Gastroesophageal sphincter (tissue), 4 donors: ENCODE data around the gene RELCH. TPM values are rescaled to one million over a fixed set of nuclear protein-coding genes. Genes with fewer than 3 reads are reported as not detected.

Experiments used
- ATAC-seq: fragments of 150-250 bp; one replicate; pipeline ENCODE4 v1.9.1; 2016; ENCODE audit warnings: mild to moderate bottlenecking, moderate library complexity
- H3K27ac ChIP-seq, 4 donors: fragments of 200-600 bp; sonication (generic) in 3 of 4; 1 replicate in 3 of 4; 2 replicates in 1 of 4; pipeline ENCODE4 v1.5.1; 2016 to 2019
- H3K27me3 ChIP-seq: fragments of 200-600 bp; sonication (generic); one replicate; pipeline ENCODE4 v1.5.1; 2019
- H3K36me3 ChIP-seq, 2 donors: fragments of 200-600 bp; sonication (generic); one replicate each; pipeline ENCODE4 v1.5.1; 2019; ENCODE audit warnings: control low read depth in 1 of 2
- H3K4me1 ChIP-seq, 3 donors: fragments of 200-600 bp; sonication (generic); 1 replicate in 2 of 3; 2 replicates in 1 of 3; pipeline ENCODE4 v1.5.1; 2016 to 2019; ENCODE audit warnings: control low read depth in 2 of 3
- H3K4me3 ChIP-seq, 2 donors: fragments of 200-600 bp; sonication (generic); one replicate each; pipeline ENCODE4 v1.5.1; 2019; ENCODE audit warnings: mild to moderate bottlenecking in 1 of 2, moderate library complexity in 1 of 2
- H3K9me3 ChIP-seq, 3 donors: fragments of 200-600 bp; sonication (generic); one replicate each; pipeline ENCODE4 v1.5.1; 2017 to 2019; ENCODE audit warnings: control low read depth in 2 of 3
- EP300 ChIP-seq: sonication (generic); formaldehyde crosslinking; IDR thresholded peaks from one replicate; pipeline ENCODE4 v1.6.1; 2017; ENCODE audit warnings: antibody characterized with exemption, mild to moderate bottlenecking
- POLR2A ChIP-seq, 2 donors: fragments of 450-650 bp; IDR thresholded peaks; one replicate each; pipeline ENCODE4 v1.6.1; 2017; ENCODE audit warnings: antibody characterized with exemption in 2 of 2, mild to moderate bottlenecking in 2 of 2, moderate library complexity in 1 of 2
- POLR2AphosphoS5 ChIP-seq: sonication (generic); formaldehyde crosslinking; IDR thresholded peaks from one replicate; pipeline ENCODE4 v1.6.1; 2017; ENCODE audit warnings: antibody characterized with exemption
- WGBS, 2 donors: methylation state at CpG; one replicate each; pipeline ENCODE4 v1.1.5; 2018; ENCODE audit warnings: low coverage in 1 of 2; 5-methylcytosine and 5-hydroxymethylcytosine counted together
- total RNA-seq, 4 donors: library from RNA; depleted of rRNA; stranded (reverse); fragments of >200 nt; gene quantifications; one replicate each; pipeline ENCODE4 v1.1.0, GENCODE V29; 2016
- TF ChIP-seq, protein P1 (sequence below), 4 experiments: fragments of 200-600 bp in 2 of 4; fragments of 450-650 bp in 2 of 4; sonication (generic) in 1 of 4; IDR thresholded peaks; one replicate each; pipeline ENCODE4 v1.5.1; 2017 to 2019; ENCODE audit warnings: antibody characterized with exemption in 4 of 4, mild to moderate bottlenecking in 2 of 4, moderate library complexity in 2 of 4

The RELCH gene
- total RNA-seq, 4 donors from 2014 or later, result 20.7 to 30.4 (median 27.4) TPM

GRCh38 chr18:62199629-62200028 lies 12.6 kb downstream of the RELCH start:
- H3K4me1 ChIP-seq, result peaks cover 0 to 10% (median 0%) of the 10 kb centered on the region in 3 donors
- no peaks in the 10 kb centered on the region for H3K9me3 ChIP-seq
- H3K27ac ChIP-seq, result no peak overlapping the region
- ATAC-seq, result no peak
- H3K27me3 ChIP-seq, result no peaks in the 10 kb centered on the region
- WGBS, 2 donors, result 100% methylated on average over 2 of the region's 2 CpGs
- TF ChIP-seq POLR2AphosphoS5, result no peak
- TF ChIP-seq POLR2A (IDR thresholded peaks at IDR 0.05), result no peak
- TF ChIP-seq, protein P1, sequence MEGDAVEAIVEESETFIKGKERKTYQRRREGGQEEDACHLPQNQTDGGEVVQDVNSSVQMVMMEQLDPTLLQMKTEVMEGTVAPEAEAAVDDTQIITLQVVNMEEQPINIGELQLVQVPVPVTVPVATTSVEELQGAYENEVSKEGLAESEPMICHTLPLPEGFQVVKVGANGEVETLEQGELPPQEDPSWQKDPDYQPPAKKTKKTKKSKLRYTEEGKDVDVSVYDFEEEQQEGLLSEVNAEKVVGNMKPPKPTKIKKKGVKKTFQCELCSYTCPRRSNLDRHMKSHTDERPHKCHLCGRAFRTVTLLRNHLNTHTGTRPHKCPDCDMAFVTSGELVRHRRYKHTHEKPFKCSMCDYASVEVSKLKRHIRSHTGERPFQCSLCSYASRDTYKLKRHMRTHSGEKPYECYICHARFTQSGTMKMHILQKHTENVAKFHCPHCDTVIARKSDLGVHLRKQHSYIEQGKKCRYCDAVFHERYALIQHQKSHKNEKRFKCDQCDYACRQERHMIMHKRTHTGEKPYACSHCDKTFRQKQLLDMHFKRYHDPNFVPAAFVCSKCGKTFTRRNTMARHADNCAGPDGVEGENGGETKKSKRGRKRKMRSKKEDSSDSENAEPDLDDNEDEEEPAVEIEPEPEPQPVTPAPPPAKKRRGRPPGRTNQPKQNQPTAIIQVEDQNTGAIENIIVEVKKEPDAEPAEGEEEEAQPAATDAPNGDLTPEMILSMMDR (IDR thresholded peaks at IDR 0.05), result no peak
- TF ChIP-seq EP300, result no peak
- no peaks in the 10 kb centered on the region for H3K36me3 ChIP-seq
- H3K4me3 ChIP-seq, result no peak overlapping the region

GRCh38 chr18:62200121-62200914 lies 13.3 kb downstream of the RELCH start:
- no peak for ATAC-seq
- no peaks in the 10 kb centered on the region for H3K36me3 ChIP-seq
- H3K4me3 ChIP-seq, result no peak overlapping the region
- 58 to 67% methylated on average over 3 of the region's 3 CpGs for WGBS, 2 donors
- H3K27ac ChIP-seq, result no peak overlapping the region
- H3K9me3 ChIP-seq, result no peaks in the 10 kb centered on the region
- peaks cover 0 to 10% (median 0%) of the 10 kb centered on the region in 3 donors for H3K4me1 ChIP-seq
- no peaks in the 10 kb centered on the region for H3K27me3 ChIP-seq
- TF ChIP-seq POLR2AphosphoS5, result no peak
- TF ChIP-seq, protein P1 (IDR thresholded peaks at IDR 0.05), result no peak
- TF ChIP-seq POLR2A (IDR thresholded peaks at IDR 0.05), result no peak
- no peak for TF ChIP-seq EP300

DNA sequence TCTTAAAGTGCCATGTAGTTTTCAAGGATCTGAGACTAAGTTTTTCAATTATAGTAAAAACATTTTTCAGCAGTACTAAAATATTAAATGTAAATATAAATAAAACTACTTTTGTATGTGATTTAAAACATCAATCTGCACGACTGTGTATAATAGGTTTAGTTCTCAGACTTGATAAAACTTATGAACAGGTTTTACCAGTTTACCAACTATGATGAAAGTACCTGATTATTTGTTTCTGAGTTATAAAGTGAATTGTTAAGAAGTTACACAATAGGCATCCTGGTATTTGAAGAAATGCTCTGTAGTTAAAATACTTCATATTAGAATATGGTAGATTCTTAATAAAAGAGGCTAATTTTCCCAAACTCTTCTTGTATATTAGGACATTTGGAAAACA lies 14.8 kb downstream of the RELCH start:
- no peaks in the 10 kb centered on the region for H3K9me3 ChIP-seq
- H3K36me3 ChIP-seq, result no peaks in the 10 kb centered on the region
- H3K27ac ChIP-seq, result no peak overlapping the region
- 85 to 90% methylated on average over 1 of the region's 1 CpG for WGBS, 2 donors
- no peaks in the 10 kb centered on the region for H3K27me3 ChIP-seq
- no peak overlapping the region for H3K4me3 ChIP-seq
- ATAC-seq, result no peak
- no peak for TF ChIP-seq POLR2AphosphoS5
- TF ChIP-seq, protein P1 (IDR thresholded peaks at IDR 0.05), result no peak
- TF ChIP-seq POLR2A (IDR thresholded peaks at IDR 0.05), result no peak
- no peak for TF ChIP-seq EP300
- H3K4me1 ChIP-seq, result peaks cover 0 to 10% (median 0%) of the 10 kb centered on the region in 3 donors

DNA sequence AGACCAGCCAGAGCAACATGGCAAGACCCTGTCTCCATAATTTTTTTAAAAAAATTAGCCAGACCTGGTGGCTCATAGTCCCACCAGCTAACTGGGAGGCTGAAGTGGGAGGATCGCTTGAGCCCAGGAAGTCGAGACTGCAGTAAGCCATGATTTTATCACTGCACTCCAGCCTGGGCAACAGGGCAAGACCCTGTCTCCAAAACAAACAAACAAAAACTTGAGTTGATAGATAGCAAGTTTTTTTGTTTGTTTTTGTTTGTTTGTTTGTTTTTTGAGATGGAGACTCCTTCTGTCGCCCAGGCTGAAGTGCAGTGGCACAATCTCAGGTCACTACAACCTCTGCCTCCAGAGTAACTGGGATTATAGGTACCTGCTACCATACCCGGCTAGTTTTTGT lies 18.8 kb downstream of the RELCH start:
- WGBS, 2 donors, result 92 to 93% methylated on average over 3 to 4 of the region's 4 CpGs
- no peaks in the 10 kb centered on the region for H3K4me1 ChIP-seq
- no peaks in the 10 kb centered on the region for H3K27me3 ChIP-seq
- H3K4me3 ChIP-seq, result no peak overlapping the region
- H3K36me3 ChIP-seq, result no peaks in the 10 kb centered on the region
- TF ChIP-seq POLR2AphosphoS5 (no peak), EP300 (no peak), POLR2A (IDR thresholded peaks at IDR 0.05) (no peak)
- TF ChIP-seq, protein P1 (IDR thresholded peaks at IDR 0.05), result no peak
- H3K27ac ChIP-seq, result no peak overlapping the region
- peaks cover 0 to 4% (median 0%) of the 10 kb centered on the region in 3 donors for H3K9me3 ChIP-seq
- no peak for ATAC-seq

- 93 to 94% methylated on average over 4 of the region's 4 CpGs for WGBS, 2 donors
- no peaks in the 10 kb centered on the region for H3K4me1 ChIP-seq
- H3K27ac ChIP-seq, result no peak overlapping the region
- no peak for ATAC-seq
- H3K4me3 ChIP-seq, result no peak overlapping the region
- H3K9me3 ChIP-seq, result peaks cover 0 to 4% (median 0%) of the 10 kb centered on the region in 3 donors
- no peaks in the 10 kb centered on the region for H3K27me3 ChIP-seq
- TF ChIP-seq POLR2AphosphoS5 (no peak), POLR2A (IDR thresholded peaks at IDR 0.05) (no peak), EP300 (no peak)
- TF ChIP-seq, protein P1 (IDR thresholded peaks at IDR 0.05), result no peak
- peaks cover 0 to 4% of the 10 kb centered on the region in 2 donors for H3K36me3 ChIP-seq
Measured at GRCh38 chr18:62206593-62206992, 19.5 kb downstream of the RELCH start.
